ENCODE measurements around the gene KCNQ1. TPM values are rescaled to one million over a fixed set of nuclear protein-coding genes. Genes with fewer than 3 reads are reported as not detected.
A peak's percentile ranks its signal among the peaks of the same experiment; 100 is the strongest.

KCNQ1 gene
- total RNA-seq, 1 experiment from 2014 or later, result not detected

DNA sequence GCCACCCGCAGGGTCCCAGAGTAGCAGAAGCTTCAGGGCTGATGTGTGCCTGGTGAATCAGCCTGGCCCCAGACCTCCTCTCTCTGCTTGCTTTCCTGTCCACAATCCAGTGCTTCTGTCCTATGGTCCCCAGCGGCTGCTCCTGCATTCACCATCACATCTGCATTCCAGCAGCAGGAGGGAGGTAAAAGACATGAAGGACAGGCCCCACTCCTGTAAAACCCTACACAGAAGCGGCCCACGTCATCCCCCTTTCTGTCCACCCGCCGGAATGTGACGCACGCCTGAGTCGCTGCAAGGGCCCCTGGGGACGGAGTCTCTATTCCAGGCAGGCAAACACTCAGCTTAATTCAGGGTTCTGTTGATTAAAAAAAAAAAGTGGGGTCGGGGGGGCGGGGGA lies 382.4 kb downstream of the KCNQ1 start:
- no peaks in the 10 kb centered on the region for H3K27me3 Mint-ChIP-seq (ENCODE audit: insufficient read depth, unreplicated experiment)
- no peak for DNase-seq (ENCODE audit: unreplicated experiment)
- no peak for TF ChIP-seq CTCF (IDR thresholded peaks at IDR 0.05; ENCODE audit: unreplicated experiment)
- no peak overlapping the region for H3K4me3 Mint-ChIP-seq (ENCODE audit: unreplicated experiment)
- H3K9me3 Mint-ChIP-seq (ENCODE audit: unreplicated experiment), result peaks cover 34% of the 10 kb centered on the region
- ChIA-PET POLR2A (interaction anchor here (0.9 to 2.3 kb wide), 4 partner anchors 17 to 126 kb away, joined by 3 to 8 read pairs (median 4); no protein-coding TSS in a partner anchor), CTCF (interaction anchor here (0.6 kb wide), 1 partner anchor 981 kb away, joined by 3 read pairs; no protein-coding TSS in a partner anchor)
- H3K27ac Mint-ChIP-seq (ENCODE audit: low read depth, unreplicated experiment), result peak overlapping the region; percentile 97
- no TSS peak for BruUV-seq (replicated peaks)
- intact Hi-C loops (cut with micrococcal nuclease), result no loop called here
- H3K4me1 Mint-ChIP-seq (ENCODE audit: insufficient read depth, unreplicated experiment), result peaks cover 37% of the 10 kb centered on the region
- peaks cover 6% of the 10 kb centered on the region for H3K36me3 Mint-ChIP-seq (ENCODE audit: insufficient read depth, unreplicated experiment)

DNA sequence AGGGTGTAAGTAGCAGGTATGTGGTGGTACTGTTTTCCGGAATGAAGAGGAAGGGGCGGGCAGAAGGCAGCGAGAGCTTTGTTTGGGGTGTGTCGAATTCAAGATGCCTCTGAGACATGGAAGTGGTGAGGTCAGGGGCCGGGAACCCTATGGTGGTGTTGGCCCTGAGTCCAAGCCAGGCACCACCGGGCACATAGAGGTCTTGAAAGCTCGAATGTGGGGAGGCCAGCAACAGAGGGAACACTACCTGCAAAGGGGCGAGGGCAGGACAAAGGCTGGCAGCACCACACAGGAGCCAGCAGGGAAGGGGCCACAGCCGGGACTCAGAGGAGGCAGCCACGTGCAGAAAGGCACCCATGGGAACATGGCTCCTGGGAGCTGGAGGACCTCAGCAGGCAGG lies 383.0 kb downstream of the KCNQ1 start:
- H3K36me3 Mint-ChIP-seq (ENCODE audit: insufficient read depth, unreplicated experiment), result peaks cover 6% of the 10 kb centered on the region
- no peak overlapping the region for H3K4me3 Mint-ChIP-seq (ENCODE audit: unreplicated experiment)
- no peak overlapping the region for H3K27ac Mint-ChIP-seq (ENCODE audit: low read depth, unreplicated experiment)
- ChIA-PET POLR2A (interaction anchor here (0.9 to 1.0 kb wide), 2 partner anchors 17 to 49 kb away, joined by 4 read pairs; no protein-coding TSS in a partner anchor), CTCF (interaction anchor here (0.6 to 1.2 kb wide), 2 partner anchors 296 to 980 kb away, joined by 3 to 4 read pairs; no protein-coding TSS in a partner anchor)
- TF ChIP-seq CTCF (IDR thresholded peaks at IDR 0.05; ENCODE audit: unreplicated experiment), result no peak
- intact Hi-C loops (cut with micrococcal nuclease), result no loop called here
- no TSS peak for BruUV-seq (replicated peaks)
- H3K4me1 Mint-ChIP-seq (ENCODE audit: insufficient read depth, unreplicated experiment), result peaks cover 37% of the 10 kb centered on the region
- peaks cover 29% of the 10 kb centered on the region for H3K9me3 Mint-ChIP-seq (ENCODE audit: unreplicated experiment)
- DNase-seq (ENCODE audit: unreplicated experiment), result no peak
- H3K27me3 Mint-ChIP-seq (ENCODE audit: insufficient read depth, unreplicated experiment), result no peaks in the 10 kb centered on the region

GRCh38 chr11:2828585-2829330 lies 383.9 kb downstream of the KCNQ1 start:
- H3K27ac Mint-ChIP-seq (ENCODE audit: low read depth, unreplicated experiment), result no peak overlapping the region
- H3K4me3 Mint-ChIP-seq (ENCODE audit: unreplicated experiment), result no peak overlapping the region
- peaks cover 19% of the 10 kb centered on the region for H3K9me3 Mint-ChIP-seq (ENCODE audit: unreplicated experiment)
- CTCF ChIA-PET, result interaction anchor here (0.5 to 1.2 kb wide), 2 partner anchors 50 to 297 kb away, joined by 3 to 4 read pairs; no protein-coding TSS in a partner anchor
- no TSS peak for BruUV-seq (replicated peaks)
- peaks cover 35% of the 10 kb centered on the region for H3K4me1 Mint-ChIP-seq (ENCODE audit: insufficient read depth, unreplicated experiment)
- intact Hi-C loops (cut with micrococcal nuclease), result no loop called here
- TF ChIP-seq CTCF (IDR thresholded peaks at IDR 0.05; ENCODE audit: unreplicated experiment), result no peak
- no peaks in the 10 kb centered on the region for H3K27me3 Mint-ChIP-seq (ENCODE audit: insufficient read depth, unreplicated experiment)
- no peak for DNase-seq (ENCODE audit: unreplicated experiment)
- POLR2A ChIA-PET, result interaction anchor here (1.0 kb wide), 1 partner anchor 50 kb away, joined by 4 read pairs; no protein-coding TSS in a partner anchor
- peaks cover 6% of the 10 kb centered on the region for H3K36me3 Mint-ChIP-seq (ENCODE audit: insufficient read depth, unreplicated experiment)

DNA sequence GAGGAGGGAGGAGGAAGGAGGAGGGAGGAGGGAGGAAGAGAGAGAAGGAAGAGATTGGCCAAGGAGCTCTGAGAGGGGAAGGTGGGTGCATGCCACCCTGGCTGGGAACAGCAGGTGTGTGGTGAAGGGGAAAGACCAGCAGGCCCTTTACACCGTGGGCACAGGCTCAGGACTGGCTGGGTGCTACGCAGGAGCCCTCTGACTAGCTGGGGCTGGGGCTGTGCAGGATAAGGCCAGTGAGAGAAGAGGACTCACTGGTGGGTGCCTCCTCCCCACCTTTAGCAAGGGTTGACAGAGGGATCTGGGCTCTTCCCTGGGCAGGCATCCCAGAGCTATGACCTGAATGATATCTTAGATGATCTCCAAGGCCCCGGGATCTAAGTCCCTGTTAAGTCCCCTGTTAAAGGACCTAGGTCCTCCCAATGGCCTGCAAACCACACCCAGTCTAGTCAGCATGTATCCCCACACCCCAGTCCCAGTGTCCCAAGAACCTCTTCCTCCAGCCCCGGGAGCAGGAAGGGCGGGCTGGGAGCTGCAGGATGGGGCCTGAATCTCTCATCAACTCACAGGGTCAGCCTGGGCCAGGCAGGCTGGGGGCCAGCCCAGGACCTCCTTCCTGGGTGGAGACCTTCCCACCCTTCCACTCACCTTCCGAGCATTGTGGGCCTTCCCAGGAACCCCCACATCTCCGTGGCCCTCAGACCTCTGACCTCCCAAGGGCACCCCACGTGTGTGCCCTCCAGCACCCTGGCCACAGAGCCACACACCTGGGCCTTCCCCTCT lies 385.4 kb downstream of the KCNQ1 start:
- intact Hi-C loops (cut with micrococcal nuclease), result no loop called here
- Mint-ChIP-seq H3K36me3 (ENCODE audit: insufficient read depth, unreplicated experiment) (peaks cover 6% of the 10 kb centered on the region), H3K27ac (ENCODE audit: low read depth, unreplicated experiment) (no peak overlapping the region), H3K27me3 (ENCODE audit: insufficient read depth, unreplicated experiment) (no peaks in the 10 kb centered on the region), H3K4me3 (ENCODE audit: unreplicated experiment) (no peak overlapping the region), H3K9me3 (ENCODE audit: unreplicated experiment) (peaks cover 19% of the 10 kb centered on the region), H3K4me1 (ENCODE audit: insufficient read depth, unreplicated experiment) (peaks cover 23% of the 10 kb centered on the region)
- no TSS peak for BruUV-seq (replicated peaks)
- TF ChIP-seq CTCF (IDR thresholded peaks at IDR 0.05; ENCODE audit: unreplicated experiment), result no peak
- CTCF ChIA-PET, result interaction anchor here (0.6 to 0.7 kb wide), 2 partner anchors 192 to 216 kb away, joined by 3 to 4 read pairs; no protein-coding TSS in a partner anchor
- POLR2A ChIA-PET, result no interaction called here
- no peak for DNase-seq (ENCODE audit: unreplicated experiment)

Measured in MCF 10A (cell line).